OCI-LY3 (cell line): ENCODE data around the gene C11orf21.

ENCODE experiments used
- H2AFZ ChIP-seq: fragments of 200-600, 300-600 bp; shearing (Covaris generic); 2 replicates; pipeline ENCODE4 v1.6.0; 2014; ENCODE audit warnings: antibody characterized with exemption, low read depth, low read length
- H3K27ac ChIP-seq: fragments of 200-600, 300-600 bp; sonication (generic); 2 replicates; pipeline ENCODE4 v1.5.1; 2014; ENCODE audit warnings: mild to moderate bottlenecking, low read length, moderate library complexity, mixed read lengths
- H3K27me3 ChIP-seq: fragments of 200-600, 300-600 bp; sonication (generic); 2 replicates; pipeline ENCODE4 v1.6.1; 2014; ENCODE audit warnings: low read depth, low read length, mixed read lengths
- H3K36me3 ChIP-seq: fragments of 200-600, 300-600 bp; sonication (generic); replicated peaks from 2 replicates; pipeline ENCODE3; 2014; ENCODE audit warnings: low read depth, low read length, mixed read lengths
- H3K4me1 ChIP-seq: fragments of 300-600, 200-600 bp; sonication (generic); 2 replicates; pipeline ENCODE4 v1.6.1; 2014; ENCODE audit warnings: low read length, mixed read lengths
- H3K4me2 ChIP-seq: fragments of 200-600, 300-600 bp; sonication (generic); 2 replicates; pipeline ENCODE4 v1.6.1; 2014; ENCODE audit warnings: low read length, mixed read lengths
- H3K4me3 ChIP-seq: fragments of 300-600, 200-600 bp; sonication (generic); 2 replicates; pipeline ENCODE4 v1.5.1; 2014; ENCODE audit warnings: antibody characterized with exemption, mild to moderate bottlenecking, low read length, moderate library complexity
- H3K79me2 ChIP-seq: fragments of 300-600, 200-600 bp; shearing (Covaris generic); 2 replicates; pipeline ENCODE4 v1.6.1; 2014; ENCODE audit warnings: mild to moderate bottlenecking, low read length, mixed read lengths
- H3K9ac ChIP-seq: fragments of 300-600, 200-600 bp; shearing (Covaris generic); 2 replicates; pipeline ENCODE4 v1.6.0; 2014; ENCODE audit warnings: mild to moderate bottlenecking, low read length, moderate library complexity
- H3K9me3 ChIP-seq: fragments of 200-600, 300-600 bp; shearing (Covaris generic); 2 replicates; pipeline ENCODE4 v1.6.1; 2014; ENCODE audit warnings: low read length, mixed read lengths; ENCODE audit not compliant: insufficient read depth
- H4K20me1 ChIP-seq: fragments of 200-600, 300-600 bp; sonication (generic); 2 replicates; pipeline ENCODE4 v1.6.1; 2016; ENCODE audit warnings: low read length, mixed read lengths; ENCODE audit not compliant: insufficient read depth
- EZH2phosphoT487 ChIP-seq: fragments of 200-600 bp; shearing (Covaris generic); IDR thresholded peaks from 2 replicates; pipeline ENCODE4 v1.6.1; 2018; ENCODE audit warnings: antibody characterized with exemption, mixed run types, low read depth
- TF ChIP-seq, protein P1 (sequence below): fragments of 200-600, 300-600 bp; sonication (generic); IDR thresholded peaks from 2 replicates; pipeline ENCODE4 v1.5.1; 2014; ENCODE audit warnings: antibody characterized with exemption, low read length, low read depth

Gene C11orf21

DNA sequence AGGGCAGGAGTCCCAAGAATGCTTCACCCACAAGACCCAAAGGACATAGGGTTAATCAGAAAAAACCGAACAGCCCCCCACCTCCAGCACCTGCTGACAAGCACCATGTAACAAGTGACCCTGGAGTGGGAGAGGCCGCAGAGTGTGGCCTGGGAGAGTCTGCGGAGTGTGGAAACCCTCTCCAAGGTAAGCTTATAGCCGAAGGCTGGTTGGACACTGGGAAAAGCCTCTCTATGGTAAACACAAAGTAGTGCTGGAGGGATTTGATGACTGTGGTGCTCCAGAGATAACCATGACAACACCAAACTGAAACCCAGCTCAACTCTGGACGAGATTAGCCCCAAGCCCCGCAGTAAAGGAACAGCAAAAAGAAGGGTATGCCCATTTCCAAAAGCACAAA is 50.6 kb downstream of the C11orf21 start:
- TF ChIP-seq, protein P1, sequence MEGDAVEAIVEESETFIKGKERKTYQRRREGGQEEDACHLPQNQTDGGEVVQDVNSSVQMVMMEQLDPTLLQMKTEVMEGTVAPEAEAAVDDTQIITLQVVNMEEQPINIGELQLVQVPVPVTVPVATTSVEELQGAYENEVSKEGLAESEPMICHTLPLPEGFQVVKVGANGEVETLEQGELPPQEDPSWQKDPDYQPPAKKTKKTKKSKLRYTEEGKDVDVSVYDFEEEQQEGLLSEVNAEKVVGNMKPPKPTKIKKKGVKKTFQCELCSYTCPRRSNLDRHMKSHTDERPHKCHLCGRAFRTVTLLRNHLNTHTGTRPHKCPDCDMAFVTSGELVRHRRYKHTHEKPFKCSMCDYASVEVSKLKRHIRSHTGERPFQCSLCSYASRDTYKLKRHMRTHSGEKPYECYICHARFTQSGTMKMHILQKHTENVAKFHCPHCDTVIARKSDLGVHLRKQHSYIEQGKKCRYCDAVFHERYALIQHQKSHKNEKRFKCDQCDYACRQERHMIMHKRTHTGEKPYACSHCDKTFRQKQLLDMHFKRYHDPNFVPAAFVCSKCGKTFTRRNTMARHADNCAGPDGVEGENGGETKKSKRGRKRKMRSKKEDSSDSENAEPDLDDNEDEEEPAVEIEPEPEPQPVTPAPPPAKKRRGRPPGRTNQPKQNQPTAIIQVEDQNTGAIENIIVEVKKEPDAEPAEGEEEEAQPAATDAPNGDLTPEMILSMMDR: no peak
- TF ChIP-seq EZH2phosphoT487: no peak
- Histone ChIP-seq H3K27me3 (peaks cover 1% of the 10 kb centered on the region; the same call in 1 of the 2 replicates), H3K27ac (no peak overlapping the region), H4K20me1 (no peaks in the 10 kb centered on the region), H3K4me2 (no peak overlapping the region), H2AFZ (no peak overlapping the region), H3K9me3 (no peaks in the 10 kb centered on the region), H3K4me3 (no peak overlapping the region), H3K4me1 (no peaks in the 10 kb centered on the region), H3K36me3 (no peaks in the 10 kb centered on the region), H3K79me2 (no peaks in the 10 kb centered on the region), H3K9ac (no peak overlapping the region)

DNA sequence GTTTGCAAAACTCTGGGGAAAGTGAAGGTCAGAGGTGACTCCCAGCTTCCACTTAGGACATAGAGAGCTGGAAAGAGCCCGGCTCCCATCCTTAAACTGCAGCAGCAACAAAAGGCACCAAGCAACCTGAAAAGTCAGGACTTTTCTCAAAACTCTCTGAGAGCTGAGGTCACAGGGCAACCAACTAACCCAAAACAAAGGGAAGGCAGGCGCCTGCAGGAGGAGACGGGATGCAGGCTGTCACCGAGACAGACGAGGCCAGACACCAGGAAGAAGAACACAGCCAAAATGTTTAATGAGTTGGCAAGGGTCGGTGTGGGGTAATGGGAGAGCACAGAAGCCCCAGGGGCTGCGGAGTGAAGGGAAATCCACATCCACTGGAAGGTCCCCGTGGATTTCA is 51.2 kb downstream of the C11orf21 start:
- Histone ChIP-seq H3K4me1 (no peaks in the 10 kb centered on the region), H3K36me3 (no peaks in the 10 kb centered on the region), H3K9ac (no peak overlapping the region), H2AFZ (no peak overlapping the region), H3K79me2 (no peaks in the 10 kb centered on the region), H3K9me3 (no peaks in the 10 kb centered on the region), H3K4me2 (no peak overlapping the region), H4K20me1 (no peaks in the 10 kb centered on the region), H3K4me3 (no peak overlapping the region), H3K27ac (no peak overlapping the region), H3K27me3 (peaks cover 8% of the 10 kb centered on the region)
- TF ChIP-seq, protein P1: no peak
- no peak for TF ChIP-seq EZH2phosphoT487

DNA sequence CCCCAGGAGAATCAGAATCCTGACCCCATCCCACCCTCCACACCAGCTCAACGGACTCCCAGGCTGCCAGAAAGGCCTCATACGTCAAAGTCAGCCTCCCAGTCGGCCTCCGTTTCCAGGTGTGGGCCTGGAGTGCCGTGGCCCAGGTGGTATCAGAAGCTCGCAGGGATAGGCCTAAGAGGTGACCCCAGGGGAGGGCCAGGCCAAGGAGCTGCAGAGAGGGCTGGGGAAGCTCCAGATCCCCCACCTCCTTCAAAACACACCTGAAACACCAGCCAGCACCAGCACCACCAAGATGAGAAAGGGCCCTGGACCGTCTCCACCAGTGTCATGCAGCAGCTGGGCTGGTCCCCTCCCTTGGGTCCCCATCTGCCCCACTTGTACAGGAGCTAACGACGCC is 51.7 kb downstream of the C11orf21 start:
- H3K79me2 ChIP-seq: no peaks in the 10 kb centered on the region
- no peak overlapping the region for H3K4me3 ChIP-seq
- peaks cover 12% of the 10 kb centered on the region for H3K27me3 ChIP-seq
- no peaks in the 10 kb centered on the region for H3K9me3 ChIP-seq
- TF ChIP-seq EZH2phosphoT487: no peak
- TF ChIP-seq, protein P1: no peak
- H4K20me1 ChIP-seq: no peaks in the 10 kb centered on the region
- no peaks in the 10 kb centered on the region for H3K4me1 ChIP-seq
- no peak overlapping the region for H2AFZ ChIP-seq
- no peak overlapping the region for H3K9ac ChIP-seq
- H3K27ac ChIP-seq: no peak overlapping the region
- H3K4me2 ChIP-seq: no peak overlapping the region
- no peaks in the 10 kb centered on the region for H3K36me3 ChIP-seq

DNA sequence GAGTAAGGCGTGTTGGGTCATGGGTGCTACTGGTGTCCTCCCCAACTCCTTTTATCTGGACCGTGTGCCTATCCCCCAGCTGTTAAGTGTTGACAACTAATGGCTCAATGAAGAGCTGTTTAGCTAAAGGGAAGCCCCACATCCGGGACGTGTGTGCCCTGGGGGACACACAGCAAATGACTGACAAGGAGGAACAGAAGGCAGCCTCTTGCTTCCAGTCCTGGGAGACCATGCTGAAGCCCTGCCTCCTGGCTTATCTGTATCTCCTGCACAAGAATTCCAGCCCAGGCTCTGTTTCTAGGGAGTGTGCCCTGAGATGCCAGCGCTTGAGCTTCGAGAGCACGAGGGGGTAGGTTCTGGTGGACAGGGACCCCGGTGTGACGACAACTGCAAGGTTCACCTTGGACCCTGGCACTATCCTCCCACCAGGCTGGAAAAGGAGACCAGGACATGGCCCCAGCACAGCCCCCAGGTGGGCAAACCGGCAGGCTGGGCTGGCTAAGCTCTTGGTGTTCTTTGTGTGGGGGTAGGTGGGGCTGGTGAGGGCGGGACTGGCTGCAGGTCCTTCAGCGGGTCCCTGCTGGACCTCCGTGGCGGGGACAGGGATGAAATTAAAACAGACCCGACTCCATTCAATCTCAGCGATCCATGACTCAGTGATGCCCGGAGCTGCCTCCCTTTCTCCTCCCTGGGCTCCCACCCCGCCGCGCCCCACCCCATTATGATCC is 52.4 kb downstream of the C11orf21 start:
- H3K9me3 ChIP-seq: no peaks in the 10 kb centered on the region
- no peaks in the 10 kb centered on the region for H4K20me1 ChIP-seq
- no peak overlapping the region for H3K9ac ChIP-seq
- no peak overlapping the region for H2AFZ ChIP-seq
- no peak overlapping the region for H3K27ac ChIP-seq
- H3K27me3 ChIP-seq: peaks cover 18% of the 10 kb centered on the region
- TF ChIP-seq, protein P1: no peak
- TF ChIP-seq EZH2phosphoT487: no peak
- H3K36me3 ChIP-seq: no peaks in the 10 kb centered on the region
- H3K4me3 ChIP-seq: no peak overlapping the region
- no peak overlapping the region for H3K4me2 ChIP-seq
- H3K4me1 ChIP-seq: no peaks in the 10 kb centered on the region
- no peaks in the 10 kb centered on the region for H3K79me2 ChIP-seq
